OCI-LY7 (cell line): Measurements from ENCODE around the gene NDUFB5. TPM values are rescaled to one million over a fixed set of nuclear protein-coding genes. Genes with fewer than 3 reads are reported as not detected.
"Not testable (repeated sequence)": the region's sequence is repeated elsewhere in the genome, so short reads cannot be mapped to it uniquely, and the experiment has no call there.

Experiments
- BruUV-seq: library from RNA; stranded (reverse); fragments of 400-500 nt; replicated peaks from 2 replicates; lab custom pipeline; 2021; lab: Mats Ljungman, UMichigan
- CTCF ChIA-PET: fragments of 300-600 bp; sonication (Branson Sonifier 250); formaldehyde crosslinking; loops from one replicate; lab custom pipeline; 2022; ENCODE audit warnings: antibody characterized with exemption; ENCODE audit not compliant: unreplicated experiment; lab: Charles Lee
- POLR2A ChIA-PET: fragments of 300-600 bp; sonication (Branson Sonifier 250); formaldehyde crosslinking; loops from one replicate; lab custom pipeline; 2022; ENCODE audit warnings: antibody characterized with exemption; lab: Charles Lee
- DNase-seq: peaks from one replicate; pipeline ENCODE4 v3.0.0-alpha.2; 2015; ENCODE audit warnings: low spot score
- H2AFZ ChIP-seq: fragments of 200-600 bp; sonication (generic), shearing (Covaris generic); 2 replicates; pipeline ENCODE4 v1.6.1; 2014; ENCODE audit warnings: mild to moderate bottlenecking, antibody characterized with exemption, low read length, moderate library complexity
- H3K27ac ChIP-seq: fragments of 200-600 bp; sonication (generic); 2 replicates; pipeline ENCODE4 v1.5.1; 2014; ENCODE audit warnings: mixed run types, low read depth, mild to moderate bottlenecking, moderate library complexity, low read length, inconsistent platforms; ENCODE audit not compliant: poor library complexity, severe bottlenecking
- H3K36me3 ChIP-seq: fragments of 200-600 bp; sonication (generic); 2 replicates; pipeline ENCODE4 v1.6.1; 2014; ENCODE audit warnings: mild to moderate bottlenecking, antibody characterized with exemption, low read length, moderate library complexity, mixed read lengths; ENCODE audit not compliant: insufficient read depth
- H3K4me1 ChIP-seq: fragments of 200-600 bp; sonication (generic); 2 replicates; pipeline ENCODE4 v1.5.1; 2014; ENCODE audit warnings: mild to moderate bottlenecking, low read length; ENCODE audit not compliant: insufficient read depth, poor library complexity, severe bottlenecking
- H3K4me2 ChIP-seq: fragments of 200-600 bp; sonication (generic); 2 replicates; pipeline ENCODE4 v1.6.1; 2014; ENCODE audit warnings: mild to moderate bottlenecking, low read length
- H3K4me3 ChIP-seq: fragments of 200-600 bp; sonication (generic); 2 replicates; pipeline ENCODE4 v1.5.1; 2014; ENCODE audit warnings: mild to moderate bottlenecking, low read depth, low read length; ENCODE audit not compliant: poor library complexity, severe bottlenecking
- H3K79me2 ChIP-seq: fragments of 200-600 bp; sonication (generic); 2 replicates; pipeline ENCODE4 v1.6.1; 2016; ENCODE audit warnings: low read depth, mild to moderate bottlenecking, low read length, moderate library complexity, mixed read lengths; ENCODE audit not compliant: insufficient read depth
- H3K9me2 ChIP-seq: fragments of 200-600 bp; sonication (generic); 2 replicates; pipeline ENCODE4 v1.6.1; 2016; ENCODE audit warnings: mild to moderate bottlenecking, low read length, mixed read lengths; ENCODE audit not compliant: insufficient read depth
- H3K9me3 ChIP-seq: fragments of 200-600 bp; sonication (generic); 2 replicates; pipeline ENCODE4 v1.6.1; 2014; ENCODE audit warnings: mild to moderate bottlenecking, mixed run types, low read length, mixed read lengths
- H4K20me1 ChIP-seq: fragments of 200-600 bp; sonication (generic); 2 replicates; pipeline ENCODE4 v1.6.1; 2014; ENCODE audit warnings: mild to moderate bottlenecking, antibody characterized with exemption, low read length, moderate library complexity, mixed read lengths; ENCODE audit not compliant: insufficient read depth
- CTCF ChIP-seq: fragments of 200-600 bp; sonication (generic); conservative IDR thresholded peaks from 2 replicates; pipeline ENCODE4 v1.5.1; 2014; ENCODE audit warnings: mild to moderate bottlenecking, antibody characterized with exemption, low read length, moderate library complexity, mixed read lengths
- EZH2phosphoT487 ChIP-seq: fragments of 200-600 bp; sonication (generic); IDR thresholded peaks from 2 replicates; pipeline ENCODE4 v1.6.1; 2018; ENCODE audit warnings: low read depth, borderline replicate concordance, mild to moderate bottlenecking, mixed run types, antibody characterized with exemption, low read length, moderate library complexity, mixed read lengths
- intact Hi-C: fragments of 100-400 bp; cut with micrococcal nuclease; formaldehyde crosslinking; loops from one replicate; pipeline ENCODE4 v1.10.0; 2022; ENCODE audit not compliant: unreplicated experiment
- total RNA-seq, 2 experiments: library from RNA; depleted of rRNA in 1 of 2; stranded (reverse); fragments of >200 nt in 1 of 2; shearing (Covaris generic) in 1 of 2; gene quantifications; 2 replicates each; pipeline ENCODE4 v1.2.3, GENCODE V29; 2014 to 2022

Gene NDUFB5
- total RNA-seq, 2 experiments from 2014 or later = 81.5 to 112 TPM

- Histone ChIP-seq H3K4me2 (no peak overlapping the region), H3K36me3 (no peaks in the 10 kb centered on the region), H3K4me1 (no peaks in the 10 kb centered on the region), H3K4me3 (no peak overlapping the region), H3K27ac (no peak overlapping the region), H3K9me3 (no peaks in the 10 kb centered on the region), H3K9me2 (no peaks in the 10 kb centered on the region), H3K79me2 (no peaks in the 10 kb centered on the region), H4K20me1 (no peaks in the 10 kb centered on the region), H2AFZ (no peak overlapping the region)
- no peak for DNase-seq
- ChIA-PET CTCF (no interaction called here), POLR2A (no interaction called here)
- TF ChIP-seq CTCF = no peak
- TF ChIP-seq EZH2phosphoT487 = no peak
- intact Hi-C loops = no loop called here
- no TSS peak for BruUV-seq
Measured at GRCh38 chr3:179640469-179640868, 35.9 kb downstream of the NDUFB5 start.

DNA sequence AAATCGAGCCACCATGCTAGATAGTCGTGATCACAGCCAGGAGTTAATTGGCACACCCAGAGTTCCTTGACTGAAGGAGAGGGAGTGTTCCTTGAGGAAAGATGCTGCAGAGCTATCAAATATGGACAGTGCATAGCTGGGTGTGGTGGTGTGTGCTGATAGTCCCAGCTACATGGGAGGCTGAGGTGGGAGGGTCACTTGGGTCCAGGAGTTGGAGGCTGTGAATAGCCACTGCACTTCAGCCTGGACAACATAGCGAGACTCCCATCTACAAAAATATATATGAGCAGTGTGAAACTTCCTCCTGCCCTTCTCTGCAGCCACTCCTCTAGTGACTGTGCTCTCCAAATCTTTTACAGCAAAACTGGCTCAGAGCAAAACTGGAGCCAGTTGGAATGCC, 38.3 kb downstream of the NDUFB5 start:
- H4K20me1 ChIP-seq = no peaks in the 10 kb centered on the region
- no peaks in the 10 kb centered on the region for H3K9me3 ChIP-seq
- intact Hi-C loops = no loop called here
- no peaks in the 10 kb centered on the region for H3K79me2 ChIP-seq
- H3K4me3 ChIP-seq = no peak overlapping the region
- BruUV-seq = no TSS peak
- no peak overlapping the region for H3K4me2 ChIP-seq
- H3K27ac ChIP-seq = no peak overlapping the region
- no peak overlapping the region for H2AFZ ChIP-seq
- ChIA-PET POLR2A (no interaction called here), CTCF (no interaction called here)
- H3K36me3 ChIP-seq = no peaks in the 10 kb centered on the region
- TF ChIP-seq CTCF = no peak
- no peak for TF ChIP-seq EZH2phosphoT487
- H3K4me1 ChIP-seq = no peaks in the 10 kb centered on the region
- no peak for DNase-seq
- no peaks in the 10 kb centered on the region for H3K9me2 ChIP-seq

- H3K9me3 ChIP-seq, H3K27ac ChIP-seq, intact Hi-C loops, H2AFZ ChIP-seq, H4K20me1 ChIP-seq, H3K9me2 ChIP-seq, H3K4me2 ChIP-seq, H3K79me2 ChIP-seq, DNase-seq, H3K4me1 ChIP-seq, CTCF ChIA-PET, H3K4me3 ChIP-seq, BruUV-seq, H3K36me3 ChIP-seq: not testable (repeated sequence)
- POLR2A ChIA-PET = interaction anchor here (1.0 to 1.4 kb wide), 3 partner anchors 9 to 13 kb away, joined by 3 to 6 read pairs (median 4); partner anchors contain the start of gene USP13
Measured at GRCh38 chr3:179643837-179644236, 39.2 kb downstream of the NDUFB5 start.
